ENCODE measurements around the gene UBE2J2. TPM values are rescaled to one million over a fixed set of nuclear protein-coding genes. Genes with fewer than 3 reads are reported as not detected.

The UBE2J2 gene
- total RNA-seq, 1 donor from 2014 or later: 32.9 TPM

- peaks cover 12% of the 10 kb centered on the region for H3F3A ChIP-seq (ENCODE audit: low read depth)
These were observed 39.4 kb downstream of the UBE2J2 start for GRCh38 chr1:1234180-1234808.

GRCh38 chr1:1233567-1233892 lies 40.1 kb downstream of the UBE2J2 start:
- Histone ChIP-seq H3K4me1 (peaks cover 6% of the 10 kb centered on the region), H3K9ac (no peak overlapping the region), H3K9me3 (ENCODE audit: low read depth) (no peaks in the 10 kb centered on the region), H3K4me2 (peak overlapping the region; percentile 22), H3K79me2 (ENCODE audit: low read depth) (peaks cover 49% of the 10 kb centered on the region), H3F3A (ENCODE audit: low read depth) (peaks cover 12% of the 10 kb centered on the region), H4K20me1 (ENCODE audit: low read depth) (peaks cover 33% of the 10 kb centered on the region), H3K27me3 (no peaks in the 10 kb centered on the region), H3K27ac (no peak overlapping the region), H3K4me3 (peak overlapping the region; percentile 17), H2AFZ (replicated peaks) (no peak overlapping the region), H3K36me3 (no peaks in the 10 kb centered on the region)
- peaks cover 5% of the 10 kb centered on the region for H3K27me3 Mint-ChIP-seq (ENCODE audit: insufficient read depth, low read depth)
- H3K36me3 Mint-ChIP-seq: peaks cover 16% of the 10 kb centered on the region
- peak overlapping the region; percentile 84 for H3K4me3 Mint-ChIP-seq
- H3K9me3 Mint-ChIP-seq: peaks cover 3% of the 10 kb centered on the region
- DNase-seq (ENCODE audit: low spot score): no peak
- TF ChIP-seq EZH2 (IDR thresholded peaks at IDR 0.05): no peak
- no peak for TF ChIP-seq EZH2phosphoT487 (IDR thresholded peaks at IDR 0.05)
- TF ChIP-seq CTCF (IDR thresholded peaks at IDR 0.05): no peak
- H3K27ac Mint-ChIP-seq: peak overlapping the region; percentile 7
- H3K4me1 Mint-ChIP-seq: peaks cover 27% of the 10 kb centered on the region

More at GRCh38 chr1:1234180-1234808, 39.4 kb downstream of the UBE2J2 start:
- peaks cover 46% of the 10 kb centered on the region for H3K79me2 ChIP-seq (ENCODE audit: low read depth)
- no peak overlapping the region for H3K27ac Mint-ChIP-seq
- peaks cover 5% of the 10 kb centered on the region for H3K27me3 Mint-ChIP-seq (ENCODE audit: insufficient read depth, low read depth)
- H3K4me1 ChIP-seq: peaks cover 6% of the 10 kb centered on the region
- H3K9me3 Mint-ChIP-seq: peaks cover 3% of the 10 kb centered on the region
- H3K36me3 ChIP-seq: no peaks in the 10 kb centered on the region
- H3K4me1 Mint-ChIP-seq: peaks cover 31% of the 10 kb centered on the region
- no peak overlapping the region for H3K4me3 ChIP-seq
- H2AFZ ChIP-seq (replicated peaks): no peak overlapping the region
- peaks cover 16% of the 10 kb centered on the region for H3K36me3 Mint-ChIP-seq
- no peak overlapping the region for H3K9ac ChIP-seq
- no peaks in the 10 kb centered on the region for H3K9me3 ChIP-seq (ENCODE audit: low read depth)
- H3K27me3 ChIP-seq: no peaks in the 10 kb centered on the region
- no peak overlapping the region for H3K4me2 ChIP-seq
- H3K27ac ChIP-seq: no peak overlapping the region
- no peak for DNase-seq (ENCODE audit: low spot score)
- TF ChIP-seq CTCF (IDR thresholded peaks at IDR 0.05) (no peak), EZH2 (IDR thresholded peaks at IDR 0.05) (no peak), EZH2phosphoT487 (IDR thresholded peaks at IDR 0.05) (no peak)
- peak overlapping the region; percentile 84 for H3K4me3 Mint-ChIP-seq
- H4K20me1 ChIP-seq (ENCODE audit: low read depth): peaks cover 33% of the 10 kb centered on the region

GRCh38 chr1:1232796-1233566 lies 40.7 kb downstream of the UBE2J2 start:
- Mint-ChIP-seq H3K4me3 (peak overlapping the region; percentile 84), H3K4me1 (peaks cover 27% of the 10 kb centered on the region), H3K27me3 (ENCODE audit: insufficient read depth, low read depth) (peaks cover 5% of the 10 kb centered on the region), H3K9me3 (peaks cover 3% of the 10 kb centered on the region), H3K27ac (peak overlapping the region; percentile 7), H3K36me3 (peaks cover 16% of the 10 kb centered on the region)
- Histone ChIP-seq H2AFZ (replicated peaks) (no peak overlapping the region), H3K9ac (no peak overlapping the region), H3K79me2 (ENCODE audit: low read depth) (peaks cover 49% of the 10 kb centered on the region), H3K36me3 (no peaks in the 10 kb centered on the region), H3K4me2 (peak overlapping the region; percentile 22), H3K27ac (no peak overlapping the region), H3K4me1 (peaks cover 6% of the 10 kb centered on the region), H4K20me1 (ENCODE audit: low read depth) (peaks cover 33% of the 10 kb centered on the region), H3K9me3 (ENCODE audit: low read depth) (no peaks in the 10 kb centered on the region), H3K27me3 (no peaks in the 10 kb centered on the region), H3K4me3 (peak overlapping the region; percentile 17), H3F3A (ENCODE audit: low read depth) (peaks cover 12% of the 10 kb centered on the region)
- DNase-seq (ENCODE audit: low spot score): no peak
- no peak for TF ChIP-seq EZH2 (IDR thresholded peaks at IDR 0.05)
- no peak for TF ChIP-seq CTCF (IDR thresholded peaks at IDR 0.05)
- no peak for TF ChIP-seq EZH2phosphoT487 (IDR thresholded peaks at IDR 0.05)
